ENCODE data around the gene STX11. TPM values are rescaled to one million over a fixed set of nuclear protein-coding genes. Genes with fewer than 3 reads are reported as not detected.

The STX11 gene
- polyA plus RNA-seq, 1 donor from 2014 or later, result not detected

DNA sequence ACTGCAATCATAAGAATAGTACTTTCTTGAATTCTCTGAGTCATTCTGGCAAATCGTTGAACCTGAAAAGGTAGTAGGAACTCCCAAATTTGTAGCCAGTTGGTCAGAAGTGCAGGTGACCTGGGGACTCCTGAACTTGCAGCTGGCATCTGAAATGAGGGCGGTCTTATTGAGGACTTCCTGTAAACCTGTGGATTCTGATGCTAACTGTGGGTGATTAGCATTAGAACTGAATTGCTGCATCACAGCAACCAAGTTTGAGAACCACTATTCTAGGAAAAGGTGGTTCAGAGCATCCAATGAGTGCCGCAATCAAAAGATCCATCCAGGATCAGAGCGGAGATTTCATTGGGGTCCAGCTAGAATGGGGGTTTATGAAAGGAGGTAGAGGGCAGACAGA, 84.6 kb downstream of the STX11 start:
- H3K4me2 ChIP-seq (ENCODE audit: low read length), result no peak overlapping the region
- H3K27me3 ChIP-seq (ENCODE audit: insufficient read depth, low read depth, low read length), result no peaks in the 10 kb centered on the region
- no peaks in the 10 kb centered on the region for H4K20me1 ChIP-seq (ENCODE audit: insufficient read depth)
- no peaks in the 10 kb centered on the region for H3K9me2 ChIP-seq (ENCODE audit: insufficient read depth, low read length)
- no peaks in the 10 kb centered on the region for H3K9me3 ChIP-seq (ENCODE audit: low read length)
- no peaks in the 10 kb centered on the region for H3F3A ChIP-seq (ENCODE audit: insufficient read depth, low read length, poor library complexity, severe bottlenecking)
- H2AFZ ChIP-seq (ENCODE audit: low read depth, low read length), result no peak overlapping the region
- no peak overlapping the region for H3K4me3 ChIP-seq (ENCODE audit: low read length)
- H3K79me2 ChIP-seq (replicated peaks; ENCODE audit: insufficient read depth, low read length), result no peaks in the 10 kb centered on the region
- H3K27ac ChIP-seq (ENCODE audit: low read length), result no peak overlapping the region
- no peak overlapping the region for H3K9ac ChIP-seq (ENCODE audit: low read length)
- TF ChIP-seq SMC3 (conservative IDR thresholded peaks at IDR 0.05; ENCODE audit: poor library complexity) (no peak), POLR2AphosphoS5 (IDR thresholded peaks at IDR 0.05) (no peak), EP300 (conservative IDR thresholded peaks at IDR 0.05; ENCODE audit: poor library complexity, severe bottlenecking) (no peak), TAF1 (IDR thresholded peaks at IDR 0.05; ENCODE audit: low read depth) (no peak), EZH2 (IDR thresholded peaks at IDR 0.05; ENCODE audit: borderline replicate concordance, insufficient read depth, low read length, poor library complexity, severe bottlenecking) (no peak), REST (IDR thresholded peaks at IDR 0.05; ENCODE audit: borderline replicate concordance) (no peak), CTCF (IDR thresholded peaks at IDR 0.05; ENCODE audit: poor library complexity, severe bottlenecking) (no peak), RAD21 (conservative IDR thresholded peaks at IDR 0.05) (no peak)
- H3K36me3 ChIP-seq (ENCODE audit: insufficient read depth, low read length), result no peaks in the 10 kb centered on the region

Other genes with a start within 250 kb of the STX11 start
- gene PLAGL1, start 142.3 kb upstream of the STX11 start, polyA plus RNA-seq, result 22.3 and 34.0 TPM in 2 replicates
- gene SF3B5, start 54.9 kb upstream of the STX11 start, polyA plus RNA-seq, result 246 and 257 TPM in 2 replicates
- gene UTRN, start 134.8 kb downstream of the STX11 start, polyA plus RNA-seq, result 5.2 and 9.6 TPM in 2 replicates

All from neural cell (in vitro differentiated cells).